OCI-LY1 (cell line): ENCODE measurements around the gene NRTN.

Experiments
- H2AFZ ChIP-seq: fragments of 200-600 bp; sonication (generic), shearing (Covaris generic); 2 replicates; pipeline ENCODE4 v1.6.0; 2014; ENCODE audit warnings: antibody characterized with exemption, mild to moderate bottlenecking, low read length
- H3F3A ChIP-seq: fragments of 200-600 bp; sonication (generic), shearing (Covaris generic); 2 replicates; pipeline ENCODE4 v1.6.0; 2014; ENCODE audit warnings: mild to moderate bottlenecking, antibody characterized with exemption, low read length, moderate library complexity; ENCODE audit not compliant: insufficient read depth
- H3K27ac ChIP-seq: fragments of 200-600 bp; sonication (generic); 2 replicates; pipeline ENCODE4 v1.5.1; 2014; ENCODE audit warnings: low read length, mixed run types, mild to moderate bottlenecking, low read depth; ENCODE audit not compliant: poor library complexity, severe bottlenecking
- H3K27me3 ChIP-seq: fragments of 200-600 bp; sonication (generic); 2 replicates; pipeline ENCODE4 v1.6.0; 2014; ENCODE audit warnings: antibody characterized with exemption, mild to moderate bottlenecking, low read length, moderate library complexity; ENCODE audit not compliant: insufficient read depth
- H3K36me3 ChIP-seq: fragments of 200-600 bp; sonication (generic); 2 replicates; pipeline ENCODE4 v1.6.1; 2014; ENCODE audit warnings: mild to moderate bottlenecking, antibody characterized with exemption, low read length, moderate library complexity, mixed read lengths; ENCODE audit not compliant: insufficient read depth
- H3K4me1 ChIP-seq: fragments of 200-600 bp; sonication (generic); 2 replicates; pipeline ENCODE4 v1.5.1; 2014; ENCODE audit warnings: mild to moderate bottlenecking, low read length, moderate library complexity; ENCODE audit not compliant: insufficient read depth, severe bottlenecking
- H3K4me2 ChIP-seq: fragments of 200-600 bp; sonication (generic), shearing (Covaris generic); 2 replicates; pipeline ENCODE4 v1.6.1; 2014; ENCODE audit warnings: low read length
- H3K4me3 ChIP-seq: fragments of 200-600 bp; sonication (generic); 2 replicates; pipeline ENCODE4 v1.5.1; 2014; ENCODE audit warnings: low read length, low read depth, mild to moderate bottlenecking, mixed read lengths; ENCODE audit not compliant: poor library complexity, severe bottlenecking
- H3K79me2 ChIP-seq: fragments of 200-600 bp; shearing (Covaris generic); 2 replicates; pipeline ENCODE4 v1.6.1; 2016; ENCODE audit warnings: mixed run types, low read length, mixed read lengths; ENCODE audit not compliant: insufficient read depth
- H3K9ac ChIP-seq: fragments of 200-600 bp; sonication (generic), shearing (Covaris generic); 2 replicates; pipeline ENCODE4 v1.6.1; 2014; ENCODE audit warnings: mild to moderate bottlenecking, low read length, mixed read lengths
- H3K9me2 ChIP-seq: fragments of 200-600 bp; sonication (generic), shearing (Covaris generic); 2 replicates; pipeline ENCODE4 v1.6.1; 2014; ENCODE audit warnings: low read depth, mild to moderate bottlenecking, low read length, mixed read lengths
- H3K9me3 ChIP-seq: fragments of 200-600 bp; shearing (Covaris generic); 2 replicates; pipeline ENCODE4 v1.6.1; 2014; ENCODE audit warnings: low read length, mixed read lengths
- H4K20me1 ChIP-seq: fragments of 200-600 bp; sonication (generic), shearing (Covaris generic); 2 replicates; pipeline ENCODE4 v1.6.0; 2016; ENCODE audit warnings: mild to moderate bottlenecking, low read length; ENCODE audit not compliant: insufficient read depth
- CTCF ChIP-seq: fragments of 200-600 bp; sonication (generic), shearing (Covaris generic); IDR thresholded peaks from 2 replicates; pipeline ENCODE4 v1.5.1; 2017; ENCODE audit warnings: mild to moderate bottlenecking, antibody characterized with exemption, low read length, moderate library complexity, mixed read lengths
- EZH2 ChIP-seq: fragments of 200-600 bp; sonication (generic), shearing (Covaris generic); IDR thresholded peaks from 2 replicates; pipeline ENCODE4 v1.8.0; 2017; ENCODE audit warnings: borderline replicate concordance, mixed run types, mild to moderate bottlenecking, antibody characterized with exemption, low read length, moderate library complexity, mixed read lengths

Gene NRTN

GRCh38 chr19:5826531-5827341, 21.9 kb downstream of the NRTN start:
- H3K9ac ChIP-seq = peak overlapping the region; percentile 11; the same call in 1 of the 2 replicates
- peak overlapping the region; percentile 49 for H3K4me2 ChIP-seq
- H3K27me3 ChIP-seq = 0 out of 2 replicates have a peak, but pooled peaks cover 4% of the 10 kb centered on the region
- H3F3A ChIP-seq = 0 out of 2 replicates have a peak, but pooled peaks cover 5% of the 10 kb centered on the region
- H2AFZ ChIP-seq = no peak overlapping the region
- no peaks in the 10 kb centered on the region for H3K79me2 ChIP-seq
- peak overlapping the region; percentile 46 for H3K27ac ChIP-seq
- TF ChIP-seq EZH2 (no peak), CTCF (no peak)
- peaks cover 29% of the 10 kb centered on the region for H3K4me1 ChIP-seq
- H3K36me3 ChIP-seq = no peaks in the 10 kb centered on the region
- H4K20me1 ChIP-seq = no peaks in the 10 kb centered on the region
- peak overlapping the region; percentile 37 for H3K4me3 ChIP-seq
- no peaks in the 10 kb centered on the region for H3K9me3 ChIP-seq
- no peaks in the 10 kb centered on the region for H3K9me2 ChIP-seq

- H3K27ac ChIP-seq = peak overlapping the region; percentile 46
- no peaks in the 10 kb centered on the region for H4K20me1 ChIP-seq
- peak overlapping the region; percentile 40 for H3K4me3 ChIP-seq
- H3K9ac ChIP-seq = peak overlapping the region; percentile 11; the same call in 1 of the 2 replicates
- H3K79me2 ChIP-seq = no peaks in the 10 kb centered on the region
- TF ChIP-seq CTCF (no peak), EZH2 (no peak)
- H3K36me3 ChIP-seq = no peaks in the 10 kb centered on the region
- peak overlapping the region; percentile 49 for H3K4me2 ChIP-seq
- peaks cover 29% of the 10 kb centered on the region for H3K4me1 ChIP-seq
- H3F3A ChIP-seq = 0 out of 2 replicates have a peak, but pooled peaks cover 5% of the 10 kb centered on the region
- no peaks in the 10 kb centered on the region for H3K9me3 ChIP-seq
- no peak overlapping the region for H2AFZ ChIP-seq
- H3K9me2 ChIP-seq = no peaks in the 10 kb centered on the region
- H3K27me3 ChIP-seq = 0 out of 2 replicates have a peak, but pooled peaks cover 9% of the 10 kb centered on the region
These were observed 22.5 kb downstream of the NRTN start for GRCh38 chr19:5827342-5827890.

GRCh38 chr19:5827891-5828660, 23.2 kb downstream of the NRTN start:
- Histone ChIP-seq H3K4me3 (peak overlapping the region; percentile 40), H3K4me2 (peak overlapping the region; percentile 40), H3K4me1 (peaks cover 29% of the 10 kb centered on the region), H3K9me2 (no peaks in the 10 kb centered on the region), H3K79me2 (no peaks in the 10 kb centered on the region), H3K9me3 (no peaks in the 10 kb centered on the region), H3K27me3 (0 out of 2 replicates have a peak, but pooled peaks cover 9% of the 10 kb centered on the region), H2AFZ (no peak overlapping the region), H3F3A (0 out of 2 replicates have a peak, but pooled peaks cover 5% of the 10 kb centered on the region), H4K20me1 (no peaks in the 10 kb centered on the region), H3K27ac (no peak overlapping the region), H3K36me3 (no peaks in the 10 kb centered on the region), H3K9ac (peak overlapping the region; percentile 40; the same call in 1 of the 2 replicates)
- TF ChIP-seq CTCF (no peak), EZH2 (no peak)
